Adrenal gland (tissue), 12 donors: ENCODE results near the gene LIG1. TPM values are rescaled to one million over a fixed set of nuclear protein-coding genes. Genes with fewer than 3 reads are reported as not detected.

Experiments used
- DNase-seq, 7 donors: peaks; one replicate each; pipeline ENCODE4 v3.0.0-alpha.2; 2019 to 2020
- H3K27ac ChIP-seq, 5 donors: fragments of 200-600 bp; sonication (generic) in 4 of 5; 1 replicate in 3 of 5; 2 replicates in 2 of 5; pipeline versions ENCODE4 v1.5.1 to v1.8.0; 2016 to 2020; ENCODE audit warnings: mild to moderate bottlenecking in 1 of 5
- H3K27me3 ChIP-seq: fragments of 200-600 bp; 2 replicates; pipeline ENCODE4 v1.8.0; 2021
- H3K36me3 ChIP-seq, 2 donors: fragments of 200-600 bp; replicated peaks in 1 of 2; 1 replicate in 1 of 2; 2 replicates in 1 of 2; pipeline versions ENCODE4 v1.5.1 to v1.8.0; 2018 to 2022
- H3K4me1 ChIP-seq, 2 donors: fragments of 200-600 bp; replicated peaks in 1 of 2; 1 replicate in 1 of 2; 2 replicates in 1 of 2; pipeline versions ENCODE4 v1.5.1 to v1.8.0; 2018 to 2021
- H3K4me3 ChIP-seq, 4 donors: fragments of 200-600 bp; sonication (generic) in 3 of 4; one replicate each; pipeline ENCODE4 v1.5.1; 2016 to 2018
- H3K9me3 ChIP-seq, 3 donors: fragments of 200-600 bp; sonication (generic) in 1 of 3; replicated peaks in 1 of 3; 1 replicate in 2 of 3; 2 replicates in 1 of 3; pipeline versions ENCODE4 v1.5.1 to v1.8.0; 2016 to 2021
- CTCF ChIP-seq, 6 experiments: fragments of 450-650 bp in 4 of 6; fragments of 200-600 bp in 2 of 6; sonication (generic) in 1 of 6; IDR thresholded peaks; 1 replicate in 5 of 6; 2 replicates in 1 of 6; pipeline versions ENCODE4 v1.5.1 to v1.8.0; 2016 to 2021; ENCODE audit warnings: antibody characterized with exemption in 6 of 6, mild to moderate bottlenecking in 2 of 6, moderate library complexity in 1 of 6
- POLR2A ChIP-seq, 2 donors: fragments of 450-650 bp; IDR thresholded peaks; one replicate each; pipeline ENCODE4 v1.6.1; 2017; ENCODE audit warnings: antibody characterized with exemption in 2 of 2, mild to moderate bottlenecking in 2 of 2, moderate library complexity in 1 of 2
- WGBS, 4 donors: extraction: QIAGEN DNeasy Blood & Tissue Kit in 2 of 4; methylation state at CpG; one replicate each; pipeline versions ENCODE4 v1.1.5 to v1.1.7; 2013 to 2017; 5-methylcytosine and 5-hydroxymethylcytosine counted together
- intact Hi-C, 2 donors: fragments of 100-400 bp; cut with DNase I; formaldehyde crosslinking; loops; one replicate each; pipeline versions ENCODE4 v1.14.1 to v1.15.0; 2022 to 2023
- polyA plus RNA-seq, 3 donors: library from polyadenylated mRNA; stranded (reverse); fragments of 200-250 nt in 2 of 3; fragments of 350-450 nt in 1 of 3; fragmentation: Illumina TruSeq in 1 of 3; extraction: RNeasy Lipid Tissue Mini Kit (QIAGEN cat#74804) in 1 of 3; gene quantifications; one replicate each; pipeline ENCODE4 v1.2.3, GENCODE V29; 2013 to 2014
- total RNA-seq, 9 donors: library from RNA; depleted of rRNA in 4 of 9; stranded (reverse); fragments of >200 nt in 4 of 9; fragments of 120-200 nt in 1 of 9; fragmentation: NEBNext Ultra II Directional in 1 of 9; extraction: Animal tissue kit (Norgen Biotek cat#: 25700) in 1 of 9; gene quantifications; one replicate each; pipeline versions ENCODE4 v1.1.0 to v1.2.4, GENCODE V29; 2013 to 2023
- donor health status: healthy with polysubstance abuse.
- donor health status: Bipolar disorder and iron deficiency.
- donor health status: DM: yes; HTN: yes; CAD: no.
- donor health status: DM: no; HTN: no; CAD: no.
- donor health status: DM: no; HTN: no; CAD: no.
- donor health status: DM: yes; HTN: yes; CAD: no.

The LIG1 gene
- total and polyA plus RNA-seq, 12 donors = 7.5 to 79.6 (median 15.7) TPM

- intact Hi-C loops = no loop called here
- no peak for TF ChIP-seq CTCF (IDR thresholded peaks at IDR 0.05)
- TF ChIP-seq POLR2A (IDR thresholded peaks at IDR 0.05) = no peak
- H3K4me1 ChIP-seq = peaks cover 4 to 11% of the 10 kb centered on the region in 2 donors
- no peaks in the 10 kb centered on the region for H3K36me3 ChIP-seq
- no peaks in the 10 kb centered on the region for H3K9me3 ChIP-seq
- H3K27me3 ChIP-seq = no peaks in the 10 kb centered on the region
- WGBS, 4 donors = 6 to 20% (median 13%) methylated on average over 5 of the region's 5 CpGs
- peak in 1 of 7 donors; percentile 36 for DNase-seq
- H3K27ac ChIP-seq = peak overlapping the region in 2 of 5 donors; percentile 66 to 75
- peak overlapping the region in 2 of 4 donors; percentile 38 to 58 for H3K4me3 ChIP-seq
Measured at GRCh38 chr19:48203222-48203793, 33.2 kb upstream of the LIG1 start.

GRCh38 chr19:48196933-48197665 lies 27.0 kb upstream of the LIG1 start:
- Histone ChIP-seq H3K27ac (no peak overlapping the region), H3K27me3 (no peaks in the 10 kb centered on the region), H3K9me3 (no peaks in the 10 kb centered on the region), H3K36me3 (no peaks in the 10 kb centered on the region), H3K4me1 (no peaks in the 10 kb centered on the region), H3K4me3 (no peak overlapping the region)
- 46 to 52% (median 49%) methylated on average over 13 of the region's 13 CpGs for WGBS, 4 donors
- intact Hi-C loops = no loop called here
- DNase-seq = peak in 2 of 7 donors; percentile 19 to 52
- no peak for TF ChIP-seq POLR2A (IDR thresholded peaks at IDR 0.05)
- TF ChIP-seq CTCF (IDR thresholded peaks at IDR 0.05) = no peak

- TF ChIP-seq POLR2A (IDR thresholded peaks at IDR 0.05) = no peak
- Histone ChIP-seq H3K4me1 (no peaks in the 10 kb centered on the region), H3K4me3 (no peak overlapping the region), H3K27ac (no peak overlapping the region), H3K27me3 (no peaks in the 10 kb centered on the region), H3K36me3 (no peaks in the 10 kb centered on the region), H3K9me3 (no peaks in the 10 kb centered on the region)
- WGBS, 4 donors = 61 to 88% (median 72%) methylated on average over 10 to 23 of the region's 23 CpGs
- peak in 2 of 7 donors; percentile 17 to 50 for DNase-seq
- intact Hi-C loops = no loop called here
Measured at GRCh38 chr19:48196321-48196763, 26.2 kb upstream of the LIG1 start.

GRCh38 chr19:48194844-48195830 lies 25.0 kb upstream of the LIG1 start:
- H3K4me3 ChIP-seq = no peak overlapping the region
- intact Hi-C loops = no loop called here
- WGBS, 4 donors = 62 to 80% (median 73%) methylated on average over 45 to 95 of the region's 95 CpGs

More at GRCh38 chr19:48194844-48195830, 25.0 kb upstream of the LIG1 start:
- no peaks in the 10 kb centered on the region for H3K9me3 ChIP-seq
- TF ChIP-seq POLR2A (IDR thresholded peaks at IDR 0.05) (no peak), CTCF (IDR thresholded peaks at IDR 0.05) (no peak)
- no peak overlapping the region for H3K27ac ChIP-seq
- no peaks in the 10 kb centered on the region for H3K4me1 ChIP-seq
- peak in 1 of 7 donors; percentile 37 for DNase-seq
- no peaks in the 10 kb centered on the region for H3K36me3 ChIP-seq
- H3K27me3 ChIP-seq = no peaks in the 10 kb centered on the region
